Measurements from ENCODE around the gene ZKSCAN8. TPM values are rescaled to one million over a fixed set of nuclear protein-coding genes. Genes with fewer than 3 reads are reported as not detected.
A peak's percentile ranks its signal among the peaks of the same experiment; 100 is the strongest.

The ZKSCAN8 gene
- polyA plus RNA-seq, 10 donors = 16.7 to 29.7 (median 22.2) TPM

DNA sequence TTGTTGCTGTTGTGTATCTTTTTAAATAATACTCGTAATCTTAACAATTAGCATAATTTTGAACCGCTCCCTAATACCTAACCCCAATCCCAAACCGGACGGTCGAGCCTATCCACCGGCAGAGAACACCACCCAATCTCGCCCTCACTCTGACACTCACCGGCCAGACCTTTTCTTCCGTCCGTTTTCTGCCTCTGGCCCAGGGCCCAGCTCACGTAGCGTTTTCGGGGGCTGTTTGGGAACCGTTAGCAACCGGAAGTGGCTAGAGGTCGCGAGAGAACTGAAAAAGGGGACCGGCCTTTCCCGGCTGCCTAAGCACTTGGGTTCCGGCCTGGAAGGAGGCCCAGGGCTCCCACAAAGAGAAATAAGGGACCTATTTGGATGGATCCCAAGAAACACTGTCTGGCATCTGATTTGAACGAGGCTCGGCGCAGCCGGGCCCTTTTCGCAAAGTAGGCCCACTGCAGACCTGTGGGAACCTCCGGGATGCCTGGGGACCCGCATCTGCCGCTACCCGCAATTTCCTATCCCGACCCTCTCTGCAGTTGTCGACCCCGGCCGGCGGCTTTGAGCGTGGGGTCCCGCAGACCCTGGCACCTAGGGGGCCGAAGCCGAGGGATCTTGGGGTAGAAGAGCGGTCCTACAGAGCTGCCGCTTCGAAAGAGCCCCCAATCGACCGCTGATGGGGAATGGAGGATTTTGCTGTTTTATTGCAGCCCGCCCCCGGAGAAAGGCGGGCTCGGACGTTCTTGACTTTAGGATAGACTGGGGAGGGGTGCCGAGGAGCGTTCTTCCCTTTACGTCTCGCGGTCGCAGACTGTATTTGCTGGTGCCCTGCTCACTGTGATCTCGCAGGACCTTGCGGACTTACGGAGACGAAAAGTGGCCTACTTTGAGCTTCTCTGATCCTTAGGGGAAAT is 4.8 kb upstream of the ZKSCAN8 start:
- peak; percentile 94 to 97 (median 94) for DNase-seq

DNA sequence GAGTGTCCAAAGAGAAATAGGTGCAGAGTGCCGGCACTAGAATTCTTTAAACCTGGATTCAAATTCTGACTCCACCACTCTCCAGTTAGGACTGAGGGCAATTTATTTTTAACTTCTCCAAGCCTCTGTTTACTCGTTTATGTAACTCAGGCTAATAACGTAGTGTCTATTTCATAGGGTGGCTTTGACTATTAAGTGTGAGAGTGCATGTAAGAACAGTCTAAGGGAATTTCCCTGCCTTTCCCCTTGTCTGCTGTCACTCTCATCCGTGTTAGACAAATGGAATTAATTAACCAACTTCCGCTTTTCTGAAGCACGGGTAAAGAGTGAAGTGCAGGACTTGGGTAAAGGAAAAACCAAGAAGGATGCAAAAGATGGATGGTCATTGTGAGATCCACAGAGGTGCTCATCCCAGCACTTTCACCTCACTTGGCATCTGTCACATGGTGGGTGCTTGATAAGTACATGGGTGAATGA is 4.1 kb upstream of the ZKSCAN8 start:
- DNase-seq = no peak

DNA sequence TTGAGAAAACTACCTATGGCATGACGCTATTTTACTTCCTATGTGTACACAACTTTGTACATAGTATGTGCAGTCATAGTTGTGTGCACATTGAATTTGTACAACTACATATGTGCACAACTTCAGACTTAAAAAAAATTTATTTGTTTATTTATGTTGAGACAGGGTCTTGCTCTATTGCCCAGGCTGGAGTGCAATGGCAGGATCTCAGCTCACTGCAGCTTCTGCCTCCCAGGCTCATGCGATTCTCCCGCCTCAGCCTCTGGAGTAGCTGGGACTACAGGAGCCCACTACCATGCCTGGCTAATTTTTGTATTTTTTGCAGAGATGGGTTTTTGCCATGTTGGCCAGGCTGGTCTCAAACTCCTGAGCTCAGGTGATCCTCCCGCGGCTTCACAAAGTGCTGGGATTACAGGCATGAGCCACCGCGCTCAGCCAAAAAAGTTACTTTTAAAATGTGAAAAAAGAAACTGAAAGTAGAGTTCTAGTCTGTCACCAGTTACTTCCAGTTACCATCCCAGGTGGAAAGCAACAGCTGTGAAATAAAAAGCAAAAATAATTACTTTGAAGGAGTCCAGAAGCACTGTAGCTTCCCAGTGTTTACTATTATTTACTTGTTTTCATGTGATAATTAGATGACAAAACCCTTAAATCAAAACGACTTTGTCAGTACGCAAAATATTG is 1.7 kb upstream of the ZKSCAN8 start:
- no peak for DNase-seq

DNA sequence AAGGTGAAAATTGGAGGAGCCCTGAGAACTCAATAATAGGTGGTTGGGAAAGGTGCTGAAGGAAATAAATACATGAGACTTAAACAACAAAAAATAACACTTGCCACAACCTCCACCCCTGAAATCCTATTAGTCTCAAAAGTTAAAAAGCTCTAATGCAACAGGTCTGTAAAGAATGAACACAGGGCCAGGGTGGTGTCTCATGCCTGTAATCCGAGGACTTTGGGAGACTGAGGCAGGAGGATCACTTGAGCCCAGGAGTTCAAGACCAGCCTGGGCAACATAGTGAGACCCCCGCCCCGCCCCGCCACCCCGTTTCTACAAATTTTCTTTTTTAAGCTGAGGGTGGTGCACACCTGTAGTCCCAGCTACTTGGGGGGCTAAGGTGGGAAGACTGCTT is 1.1 kb upstream of the ZKSCAN8 start:
- no peak for DNase-seq

DNA sequence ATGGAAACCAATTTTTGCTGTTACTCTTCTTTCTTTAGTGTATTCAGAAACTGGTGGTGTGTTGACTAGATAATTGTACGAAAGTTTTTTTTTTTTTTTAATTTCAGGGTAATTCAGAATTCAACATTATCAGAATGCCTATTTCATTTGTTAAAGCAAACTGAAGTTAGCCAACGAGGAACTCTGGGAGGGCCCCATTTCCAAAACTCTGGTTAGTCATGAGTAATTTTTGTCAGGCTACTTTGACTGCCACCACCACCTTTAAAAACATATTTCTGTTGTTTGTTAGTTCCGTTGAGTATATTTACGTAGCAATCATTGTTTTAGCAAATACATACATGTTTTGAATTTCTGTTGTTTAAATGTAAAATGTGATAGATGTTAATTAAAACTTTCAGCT is 763 bp downstream of the ZKSCAN8 start:
- DNase-seq = no peak

DNA sequence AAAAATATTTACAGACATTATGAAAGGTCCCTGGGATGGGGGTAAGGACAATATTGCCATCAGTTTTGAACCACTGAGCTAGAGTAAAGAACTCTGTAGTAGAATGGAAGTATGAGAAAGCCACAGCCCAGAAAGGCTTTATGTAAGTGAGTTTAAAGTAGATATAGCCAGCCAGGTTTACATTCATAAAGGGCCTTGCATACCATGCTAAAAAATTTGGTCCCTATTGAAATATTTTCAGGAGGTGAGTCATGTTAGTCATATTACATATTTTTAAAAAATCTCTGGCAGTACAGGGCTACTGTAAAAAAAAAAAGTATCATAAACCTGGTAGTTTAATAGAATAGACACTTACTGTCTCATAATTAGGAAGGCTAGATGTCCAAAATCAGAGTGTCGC is 3.5 kb downstream of the ZKSCAN8 start:
- DNase-seq = no peak

DNA sequence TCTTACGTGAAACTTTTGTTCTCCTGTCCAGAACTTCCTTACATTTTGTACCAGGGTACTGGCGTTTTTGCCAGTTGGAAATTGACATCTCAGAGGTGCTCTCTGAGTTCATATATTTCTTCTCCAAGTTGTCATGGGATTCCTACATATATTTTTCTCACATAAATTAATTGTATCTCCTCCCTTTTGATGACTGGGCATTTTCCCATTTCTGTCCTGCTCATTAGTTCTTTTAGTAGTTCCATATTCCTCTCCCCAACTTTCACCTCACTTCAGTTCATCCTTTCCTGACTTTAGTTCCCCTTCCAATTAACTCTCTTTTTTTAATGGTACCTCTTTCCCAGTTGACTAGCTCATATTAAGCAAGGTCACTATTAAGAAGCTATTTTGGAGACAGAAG is 10.8 kb downstream of the ZKSCAN8 start:
- no peak for DNase-seq

DNA sequence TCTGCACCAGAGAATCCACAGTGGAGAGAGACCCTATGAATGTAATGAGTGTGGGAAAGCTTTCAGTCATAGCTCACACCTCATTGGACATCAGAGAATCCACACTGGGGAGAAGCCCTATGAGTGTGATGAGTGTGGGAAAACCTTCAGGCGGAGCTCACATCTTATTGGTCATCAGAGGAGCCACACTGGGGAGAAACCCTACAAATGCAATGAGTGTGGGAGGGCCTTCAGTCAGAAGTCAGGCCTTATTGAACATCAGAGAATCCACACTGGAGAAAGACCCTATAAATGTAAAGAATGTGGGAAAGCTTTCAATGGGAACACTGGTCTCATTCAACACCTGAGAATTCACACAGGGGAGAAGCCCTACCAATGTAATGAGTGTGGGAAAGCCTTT is 11.9 kb downstream of the ZKSCAN8 start:
- no peak for DNase-seq

DNA sequence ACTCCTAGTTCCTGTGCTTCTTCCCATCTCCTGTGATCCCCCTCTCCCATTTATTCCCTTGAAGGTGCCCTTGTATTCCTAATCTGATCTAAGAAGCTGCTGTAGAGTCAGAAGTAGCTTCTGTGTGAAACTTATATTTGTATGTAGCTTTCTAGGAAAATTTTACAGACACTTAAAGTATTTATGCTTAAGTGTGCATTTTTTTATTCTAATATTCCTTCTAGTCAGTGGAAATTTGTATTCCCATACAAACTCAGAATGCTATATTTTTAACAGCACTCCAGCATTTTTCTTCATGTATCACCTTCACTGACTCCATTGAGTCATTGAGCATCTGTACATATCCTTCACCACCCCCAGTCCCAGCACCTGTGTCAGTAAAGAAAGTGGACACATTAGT is 12.7 kb downstream of the ZKSCAN8 start:
- no peak for DNase-seq

DNA sequence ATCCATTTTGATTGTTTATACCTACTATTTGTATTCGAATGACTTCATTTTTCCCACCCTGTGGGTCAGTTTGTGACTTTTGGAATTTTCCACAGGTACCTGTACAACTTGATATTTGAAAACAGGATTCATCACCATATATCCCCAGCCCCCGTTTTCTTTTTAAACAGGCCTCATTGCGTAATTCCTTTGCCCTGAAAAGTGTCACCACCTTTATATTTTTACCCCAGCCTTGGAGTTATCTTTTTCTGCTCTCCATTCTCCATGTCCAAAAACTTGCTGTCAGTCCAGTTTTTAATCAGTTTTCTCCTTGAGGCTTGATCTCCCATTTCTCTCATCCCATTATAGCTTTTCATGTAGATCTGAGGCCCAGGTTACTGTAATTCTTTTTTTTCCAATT is 16.6 kb downstream of the ZKSCAN8 start:
- no peak for DNase-seq

DNA sequence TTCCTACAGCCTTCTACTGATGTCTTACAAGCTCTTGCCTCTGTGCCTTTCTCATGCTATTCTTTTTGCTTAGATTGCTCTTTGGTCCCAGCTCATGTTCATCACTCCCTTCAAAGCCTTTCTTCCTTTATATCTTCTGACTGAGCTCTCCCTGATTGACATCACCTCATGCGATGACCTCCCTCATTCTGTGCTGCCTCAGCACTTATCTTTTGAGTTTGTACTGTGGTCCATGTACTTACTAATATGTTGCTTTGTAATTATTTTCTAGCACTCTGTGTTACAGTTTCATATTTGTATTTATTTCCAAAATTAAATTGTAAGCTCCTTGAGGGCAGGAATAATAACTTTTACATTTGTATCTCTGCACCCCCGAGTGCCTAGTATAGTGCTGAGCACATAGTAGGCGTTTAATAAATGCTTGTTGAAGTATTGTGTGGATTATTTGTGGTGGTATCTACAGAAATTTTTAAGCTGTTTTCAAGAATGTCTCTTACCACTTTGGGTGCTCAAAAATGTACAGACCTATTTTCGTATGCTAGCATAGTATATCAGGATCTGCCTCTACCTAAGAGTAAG is 17.4 kb downstream of the ZKSCAN8 start:
- no peak for DNase-seq

DNA sequence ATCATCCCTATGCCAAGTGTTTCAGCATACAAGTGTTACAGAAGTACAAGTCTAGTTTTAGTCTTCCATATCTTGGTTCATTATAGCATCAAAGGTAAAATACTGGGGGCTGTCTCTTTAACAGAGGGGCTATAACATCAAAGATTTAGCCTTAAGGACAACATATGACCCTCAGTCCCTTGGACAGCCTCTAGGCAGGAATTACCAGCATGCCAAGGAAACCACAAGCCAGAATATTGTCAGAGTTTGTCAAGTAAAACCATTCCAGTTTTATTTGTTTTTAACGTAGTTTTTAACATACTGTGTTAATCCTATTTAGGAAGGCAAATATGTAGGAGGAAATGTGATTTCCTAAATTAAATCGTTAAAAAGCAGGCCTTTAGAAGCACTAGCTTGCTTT is 18.6 kb downstream of the ZKSCAN8 start:
- no peak for DNase-seq

DNA sequence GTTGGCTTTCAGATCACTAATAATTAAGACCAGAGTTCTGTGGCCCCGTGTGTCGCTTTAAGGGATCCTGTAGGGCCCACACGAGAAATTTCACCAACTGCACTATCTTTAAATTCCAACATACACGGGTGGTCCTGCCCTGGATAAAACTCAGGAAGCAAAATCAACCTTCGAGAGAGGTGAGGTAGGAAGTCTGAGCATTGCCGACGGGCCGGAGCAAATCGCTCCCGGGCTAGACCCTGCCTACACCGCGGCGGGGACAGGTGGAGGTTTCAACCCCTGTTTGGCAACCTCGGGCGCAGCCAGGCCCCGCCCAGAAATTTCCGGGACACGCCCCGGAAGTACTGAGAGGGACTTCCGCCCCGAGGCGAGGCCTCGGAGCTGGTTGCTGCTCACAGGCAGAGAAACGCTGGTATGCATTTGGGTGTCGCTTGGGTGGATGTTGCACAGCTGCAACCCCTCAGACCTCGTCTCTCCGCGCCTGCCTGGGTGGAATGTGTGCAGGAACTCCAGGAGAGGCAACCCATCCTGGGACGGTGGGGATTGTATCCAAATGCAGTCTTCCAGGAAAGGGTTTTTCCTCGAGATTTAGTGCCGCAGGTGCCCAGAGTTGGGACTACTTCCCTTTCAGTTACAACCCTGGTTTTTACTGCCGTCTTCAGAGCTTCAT is 19.9 kb downstream of the ZKSCAN8 start:
- peak; percentile 59 to 79 (median 76) for DNase-seq

DNA sequence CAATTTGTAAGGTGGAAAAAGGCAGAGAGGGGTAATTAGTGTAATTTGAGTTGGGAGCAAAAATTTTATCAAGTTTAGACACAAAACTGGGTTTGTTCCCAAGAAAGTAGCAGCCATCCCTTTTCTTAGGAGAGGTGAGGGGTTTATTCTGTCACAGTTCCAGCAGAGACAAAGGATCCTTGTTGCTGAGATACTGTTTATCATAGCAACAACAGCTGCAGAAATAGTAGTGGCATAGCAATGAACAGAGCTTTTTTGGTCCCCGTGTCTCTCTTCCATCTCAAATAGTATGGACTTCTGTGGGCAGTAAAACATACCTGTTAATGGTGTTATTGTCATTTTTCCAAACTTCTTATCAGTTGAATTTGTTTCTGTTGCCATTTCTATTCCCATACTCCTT is 23.9 kb downstream of the ZKSCAN8 start:
- DNase-seq = no peak

DNA sequence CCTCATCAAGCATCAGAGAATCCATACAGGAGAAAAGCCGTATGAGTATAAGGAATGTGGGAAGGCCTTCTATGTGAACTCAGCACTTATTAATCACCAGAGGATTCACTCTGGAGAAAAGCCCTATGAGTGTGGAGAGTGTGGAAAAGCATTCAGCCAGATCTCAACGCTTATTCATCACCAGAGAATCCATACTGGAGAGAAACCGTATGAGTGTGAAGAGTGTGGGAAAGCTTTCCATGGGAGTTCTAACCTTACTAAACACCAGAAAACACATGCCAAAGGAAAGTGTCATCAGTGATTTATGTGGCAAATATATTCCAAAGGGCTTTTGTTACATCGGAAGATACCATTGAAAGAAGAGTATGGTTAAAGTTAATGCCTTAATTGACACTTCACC is 25.4 kb downstream of the ZKSCAN8 start:
- DNase-seq = peak in 1 of 3 donors; percentile 89

DNA sequence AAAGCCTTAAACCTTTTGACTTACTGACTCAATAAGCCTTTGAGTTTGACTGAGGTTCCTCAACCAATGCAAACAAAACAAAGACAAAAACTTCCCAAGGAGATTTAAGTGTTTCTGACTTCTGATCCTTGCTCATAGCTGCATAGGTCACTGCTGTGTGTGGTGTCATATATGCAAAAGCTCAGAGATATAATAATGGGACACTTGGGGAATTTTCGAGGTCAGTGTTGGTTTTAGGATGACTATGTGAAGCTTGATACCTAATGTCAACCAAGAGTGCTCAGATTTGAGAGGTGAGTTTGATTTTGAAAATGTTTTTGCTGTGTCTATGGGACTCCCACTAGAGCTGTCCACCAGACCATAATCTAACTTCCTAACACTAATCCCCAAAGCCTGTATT is 26.2 kb downstream of the ZKSCAN8 start:
- no peak for DNase-seq

DNA sequence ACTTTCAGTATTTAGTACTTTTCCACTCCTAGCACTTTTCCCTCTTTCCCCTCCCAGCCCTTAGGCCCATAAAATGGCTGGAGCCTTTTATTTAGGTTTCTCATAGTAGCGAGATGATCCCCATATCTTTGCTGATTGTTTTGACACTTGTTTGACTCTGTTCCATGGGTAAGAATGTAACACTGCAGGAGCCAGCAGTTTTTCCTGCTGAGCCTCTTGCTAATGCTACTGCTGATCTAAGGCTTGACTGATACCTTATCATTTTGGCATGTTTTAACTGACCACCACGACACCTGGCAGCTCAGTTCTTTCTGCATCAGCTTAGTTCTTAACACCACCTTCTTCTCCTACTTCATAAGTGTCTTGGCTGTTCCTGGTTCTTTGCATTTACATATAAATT is 29.6 kb downstream of the ZKSCAN8 start:
- no peak for DNase-seq

DNA sequence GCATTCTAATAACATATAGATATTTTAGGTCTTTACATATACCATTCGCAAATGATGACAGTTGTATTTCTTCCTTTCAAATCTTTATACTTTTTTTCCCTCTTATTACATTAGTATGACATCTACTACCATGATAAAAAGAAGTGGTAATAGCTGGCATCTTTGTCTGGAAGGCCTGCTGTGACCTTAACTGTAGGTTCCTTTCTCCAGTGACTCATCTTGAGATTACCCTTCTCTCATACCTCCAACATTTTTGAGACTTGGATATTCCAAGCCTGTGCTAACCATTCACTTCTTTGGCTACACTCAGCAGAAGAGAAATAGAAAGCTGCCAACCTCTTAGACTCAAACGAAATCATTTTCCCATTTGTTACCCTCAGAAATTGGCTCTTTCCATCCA is 30.3 kb downstream of the ZKSCAN8 start:
- DNase-seq = no peak

DNA sequence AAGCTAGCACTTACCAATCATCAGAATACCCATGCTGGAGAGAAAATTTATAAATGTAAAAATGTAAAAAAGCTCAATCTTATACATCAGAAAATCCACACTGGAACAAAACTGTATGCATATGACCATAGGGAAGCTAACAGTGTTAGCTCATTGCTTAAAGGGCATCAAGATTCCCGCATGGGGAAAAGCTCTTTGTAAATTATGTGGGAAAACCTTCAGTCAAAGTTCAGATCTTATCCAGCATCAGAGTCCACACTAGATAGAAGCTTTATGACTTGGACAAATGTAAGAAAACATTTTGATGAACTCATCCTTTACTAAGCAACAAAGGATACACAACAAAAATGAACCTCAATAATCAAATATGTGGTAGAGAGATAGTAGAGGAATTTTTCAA is 34.7 kb downstream of the ZKSCAN8 start:
- DNase-seq = no peak

DNA sequence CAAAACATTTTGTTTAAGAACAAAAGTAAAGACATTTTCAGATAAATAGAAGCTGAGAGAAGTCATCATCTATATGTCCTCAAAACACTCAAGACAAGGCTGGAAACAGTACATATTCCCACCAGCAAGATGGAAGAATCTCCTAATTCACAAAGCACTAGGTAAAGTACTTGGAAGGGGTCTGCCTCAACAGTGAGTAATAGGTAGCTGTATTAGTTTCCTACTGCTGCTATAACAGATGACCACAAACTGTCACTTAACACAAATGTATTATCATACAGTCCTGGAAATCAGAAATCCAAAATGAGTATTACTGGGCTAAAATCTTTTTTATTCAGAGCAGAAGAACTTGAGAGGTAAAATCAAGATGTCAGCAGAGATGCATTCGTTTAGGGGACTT is 40.6 kb downstream of the ZKSCAN8 start:
- no peak for DNase-seq

DNA sequence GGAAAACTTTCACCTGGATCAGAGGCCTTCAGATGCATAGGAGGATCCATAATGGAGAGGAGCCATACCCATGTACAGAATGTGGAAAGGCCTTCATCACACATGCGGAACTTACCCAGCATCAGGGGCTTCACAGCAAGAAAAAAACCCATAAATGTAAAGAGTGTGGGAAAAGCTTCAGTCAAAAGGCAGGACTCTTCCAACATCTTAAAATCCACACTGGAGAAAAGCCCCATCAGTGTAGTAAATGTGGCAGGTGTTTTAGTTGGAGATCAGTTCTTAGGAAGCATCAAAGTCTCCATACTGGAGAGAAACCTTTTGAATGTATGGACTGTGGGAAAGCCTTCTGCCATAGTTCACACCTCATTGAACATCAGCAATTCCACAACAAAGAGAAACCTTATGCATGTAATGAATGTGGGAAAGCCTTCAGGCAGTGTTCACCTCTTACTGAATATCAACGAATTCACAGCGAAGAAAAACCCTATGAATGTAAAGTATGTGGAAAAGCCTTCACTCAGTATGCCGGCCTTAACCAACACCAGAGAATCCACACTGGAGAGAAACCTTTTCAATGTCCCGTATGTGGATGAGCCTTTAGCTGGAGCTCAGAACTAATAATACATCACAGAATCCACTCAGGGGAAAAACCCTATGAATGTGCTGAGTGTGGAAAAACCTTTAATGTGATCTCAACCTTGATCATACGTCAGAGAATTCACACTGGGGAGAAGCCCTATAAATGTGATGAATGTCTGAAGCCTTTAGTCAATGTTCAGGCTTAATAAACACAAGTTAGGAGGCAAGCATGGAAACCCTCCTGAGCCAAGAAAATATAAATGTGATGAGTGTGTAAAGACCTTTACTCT is 46.7 kb downstream of the ZKSCAN8 start:
- no peak for DNase-seq

All from muscle of back (tissue), 11 donors.